Measurements from ENCODE around the gene DTX3.
"Not testable (repeated sequence)": the region's sequence is repeated elsewhere in the genome, so short reads cannot be mapped to it uniquely, and the experiment has no call there.

The DTX3 gene, protein sequence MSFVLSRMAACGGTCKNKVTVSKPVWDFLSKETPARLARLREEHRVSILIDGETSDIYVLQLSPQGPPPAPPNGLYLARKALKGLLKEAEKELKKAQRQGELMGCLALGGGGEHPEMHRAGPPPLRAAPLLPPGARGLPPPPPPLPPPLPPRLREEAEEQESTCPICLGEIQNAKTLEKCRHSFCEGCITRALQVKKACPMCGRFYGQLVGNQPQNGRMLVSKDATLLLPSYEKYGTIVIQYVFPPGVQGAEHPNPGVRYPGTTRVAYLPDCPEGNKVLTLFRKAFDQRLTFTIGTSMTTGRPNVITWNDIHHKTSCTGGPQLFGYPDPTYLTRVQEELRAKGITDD

DNA sequence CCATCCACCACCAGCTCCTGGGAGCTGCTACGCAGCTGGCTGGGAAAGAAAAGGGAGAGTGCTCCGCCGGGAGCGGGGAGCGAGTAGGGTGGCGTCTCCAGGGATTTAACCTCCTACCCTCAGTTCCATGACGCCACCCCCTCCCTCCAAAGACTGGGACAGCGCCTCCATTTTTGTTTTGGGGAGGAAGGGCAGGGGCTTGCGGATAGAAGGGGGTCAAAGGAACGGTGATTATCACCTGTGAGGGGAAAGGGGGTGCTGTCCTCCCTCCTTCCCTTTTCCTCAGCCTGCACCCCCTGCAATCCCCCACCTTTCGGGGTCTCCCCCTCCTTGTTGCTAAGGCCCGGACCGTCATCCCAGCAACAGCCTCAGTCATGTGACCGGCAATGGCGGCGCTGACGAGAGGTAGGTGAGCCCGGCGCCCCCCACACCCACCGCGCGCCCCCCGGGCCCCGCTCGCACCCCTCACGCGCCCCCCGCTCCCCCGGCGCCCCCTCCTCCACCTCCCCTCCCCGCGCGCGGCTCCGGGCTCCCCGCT lies at the start of gene DTX3:
DTX3 (plus strand) TSS at position 371 of the 538 bp plus-strand sequence. CDS start 1,694 bp downstream, outside the sequence.
- Mint-ChIP-seq H3K4me3 (peak within 1 kb of the TSS; percentile 85), H3K4me1 (peaks cover 28% of the 10 kb centered on the region), H3K36me3 (ENCODE audit: low read depth) (peaks cover 32% of the 10 kb centered on the region), H3K27me3 (ENCODE audit: low read depth, poor library complexity) (peaks cover 30% of the 10 kb centered on the region), H3K9me3 (no peaks in the 10 kb centered on the region), H3K27ac (peak within 1 kb of the TSS; percentile 40)
- TF ChIP-seq, protein P1, sequence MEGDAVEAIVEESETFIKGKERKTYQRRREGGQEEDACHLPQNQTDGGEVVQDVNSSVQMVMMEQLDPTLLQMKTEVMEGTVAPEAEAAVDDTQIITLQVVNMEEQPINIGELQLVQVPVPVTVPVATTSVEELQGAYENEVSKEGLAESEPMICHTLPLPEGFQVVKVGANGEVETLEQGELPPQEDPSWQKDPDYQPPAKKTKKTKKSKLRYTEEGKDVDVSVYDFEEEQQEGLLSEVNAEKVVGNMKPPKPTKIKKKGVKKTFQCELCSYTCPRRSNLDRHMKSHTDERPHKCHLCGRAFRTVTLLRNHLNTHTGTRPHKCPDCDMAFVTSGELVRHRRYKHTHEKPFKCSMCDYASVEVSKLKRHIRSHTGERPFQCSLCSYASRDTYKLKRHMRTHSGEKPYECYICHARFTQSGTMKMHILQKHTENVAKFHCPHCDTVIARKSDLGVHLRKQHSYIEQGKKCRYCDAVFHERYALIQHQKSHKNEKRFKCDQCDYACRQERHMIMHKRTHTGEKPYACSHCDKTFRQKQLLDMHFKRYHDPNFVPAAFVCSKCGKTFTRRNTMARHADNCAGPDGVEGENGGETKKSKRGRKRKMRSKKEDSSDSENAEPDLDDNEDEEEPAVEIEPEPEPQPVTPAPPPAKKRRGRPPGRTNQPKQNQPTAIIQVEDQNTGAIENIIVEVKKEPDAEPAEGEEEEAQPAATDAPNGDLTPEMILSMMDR (IDR thresholded peaks at IDR 0.05), result no peak
- DNase-seq, result no peak

DNA sequence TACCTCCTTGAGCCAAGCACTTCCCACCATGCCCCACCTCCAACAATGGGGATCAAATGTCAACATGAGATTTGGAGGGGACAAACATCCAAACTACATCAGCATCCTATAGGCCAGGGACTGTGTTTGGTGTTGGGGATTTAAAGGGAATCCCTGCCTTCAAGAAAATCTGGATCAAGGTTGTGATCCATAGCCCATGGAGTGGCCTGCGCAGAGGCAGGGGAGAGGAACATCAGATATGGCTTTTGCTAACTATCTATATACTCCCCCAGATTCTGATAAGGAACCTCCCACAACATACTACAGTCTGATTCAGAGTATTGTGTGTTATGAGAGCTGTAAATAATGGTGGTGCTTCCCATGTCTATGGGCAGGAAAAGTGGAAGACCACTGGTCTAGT lies 49.7 kb upstream of the DTX3 start:
- Mint-ChIP-seq H3K27me3 (ENCODE audit: low read depth, poor library complexity) (peaks cover 31% of the 10 kb centered on the region), H3K9me3 (no peaks in the 10 kb centered on the region), H3K27ac (no peak overlapping the region), H3K36me3 (ENCODE audit: low read depth) (no peaks in the 10 kb centered on the region), H3K4me3 (no peak overlapping the region), H3K4me1 (peaks cover 43% of the 10 kb centered on the region)
- TF ChIP-seq, protein P1 (IDR thresholded peaks at IDR 0.05), result no peak
- DNase-seq, result no peak

DNA sequence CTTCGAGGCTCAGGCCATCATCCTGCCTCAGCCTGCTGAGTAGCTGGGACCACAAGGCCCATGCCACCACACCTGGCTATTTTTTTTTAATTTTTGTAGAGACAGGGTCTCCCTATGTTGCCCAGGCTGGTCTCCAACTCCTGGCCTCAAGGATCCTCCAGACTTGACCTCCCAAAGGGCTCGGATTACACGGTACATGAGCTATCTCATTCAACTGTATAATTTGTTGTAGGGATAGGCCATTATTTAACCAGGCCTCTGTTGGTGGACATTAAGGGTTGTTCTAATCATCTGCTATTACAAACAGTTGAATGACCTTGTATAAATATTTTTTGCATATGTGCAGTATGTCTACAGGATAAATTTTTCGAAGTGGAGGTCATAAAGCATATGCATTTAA lies 45.8 kb upstream of the DTX3 start:
- no peak overlapping the region for H3K4me3 Mint-ChIP-seq
- no peak overlapping the region for H3K27ac Mint-ChIP-seq
- H3K27me3 Mint-ChIP-seq (ENCODE audit: low read depth, poor library complexity), result peaks cover 14% of the 10 kb centered on the region
- H3K9me3 Mint-ChIP-seq, result no peaks in the 10 kb centered on the region
- TF ChIP-seq, protein P1 (IDR thresholded peaks at IDR 0.05), result no peak
- no peak for DNase-seq
- peaks cover 8% of the 10 kb centered on the region for H3K4me1 Mint-ChIP-seq
- H3K36me3 Mint-ChIP-seq (ENCODE audit: low read depth), result no peaks in the 10 kb centered on the region

DNA sequence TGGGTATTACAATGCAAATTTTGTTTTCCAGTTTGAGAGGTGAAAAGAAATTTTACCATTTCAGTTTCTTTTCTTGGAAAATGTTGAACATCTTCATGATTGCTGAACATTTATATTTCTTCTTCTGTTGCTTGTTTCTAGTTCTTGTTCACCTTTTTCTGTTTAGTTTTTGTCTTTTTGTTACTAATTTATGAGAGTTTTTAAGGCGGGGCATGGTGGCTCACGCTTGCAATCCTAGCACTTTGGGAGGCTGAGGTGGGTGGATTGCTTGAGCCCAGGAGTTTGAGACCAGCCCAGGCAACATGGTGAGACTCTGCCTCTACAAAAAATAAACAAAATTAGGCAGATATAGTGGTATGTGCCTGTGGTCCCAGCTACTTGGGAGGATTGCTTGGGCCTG lies 44.1 kb upstream of the DTX3 start:
- no peaks in the 10 kb centered on the region for H3K4me1 Mint-ChIP-seq
- H3K36me3 Mint-ChIP-seq (ENCODE audit: low read depth), result no peaks in the 10 kb centered on the region
- no peak overlapping the region for H3K4me3 Mint-ChIP-seq
- H3K9me3 Mint-ChIP-seq, result no peaks in the 10 kb centered on the region
- DNase-seq, result no peak
- peaks cover 20% of the 10 kb centered on the region for H3K27me3 Mint-ChIP-seq (ENCODE audit: low read depth, poor library complexity)
- H3K27ac Mint-ChIP-seq, result no peak overlapping the region
- TF ChIP-seq, protein P1 (IDR thresholded peaks at IDR 0.05), result no peak

DNA sequence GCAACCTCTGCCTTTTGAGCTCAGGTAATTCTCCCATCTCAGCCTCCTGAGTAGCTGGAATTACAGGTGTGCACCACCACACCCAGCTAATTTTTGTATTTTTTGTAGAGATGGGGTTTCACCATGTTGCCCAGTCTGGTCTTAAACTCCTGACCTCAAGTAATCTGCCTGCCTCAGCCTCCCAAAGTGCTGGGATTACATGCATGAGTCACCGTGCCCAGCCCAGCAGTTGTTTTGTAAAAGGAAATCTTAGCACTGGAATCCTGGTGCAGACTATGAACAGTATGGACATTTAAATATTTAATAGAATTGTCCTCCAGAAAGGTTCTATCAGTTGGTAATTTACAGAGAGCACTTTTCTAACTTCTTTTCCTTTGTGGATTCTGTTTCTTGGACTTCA lies 43.5 kb upstream of the DTX3 start:
- H3K27me3 Mint-ChIP-seq (ENCODE audit: low read depth, poor library complexity), result peaks cover 20% of the 10 kb centered on the region
- H3K4me1 Mint-ChIP-seq; H3K4me3 Mint-ChIP-seq; H3K9me3 Mint-ChIP-seq; DNase-seq; H3K36me3 Mint-ChIP-seq (ENCODE audit: low read depth); H3K27ac Mint-ChIP-seq: not testable (repeated sequence)

DNA sequence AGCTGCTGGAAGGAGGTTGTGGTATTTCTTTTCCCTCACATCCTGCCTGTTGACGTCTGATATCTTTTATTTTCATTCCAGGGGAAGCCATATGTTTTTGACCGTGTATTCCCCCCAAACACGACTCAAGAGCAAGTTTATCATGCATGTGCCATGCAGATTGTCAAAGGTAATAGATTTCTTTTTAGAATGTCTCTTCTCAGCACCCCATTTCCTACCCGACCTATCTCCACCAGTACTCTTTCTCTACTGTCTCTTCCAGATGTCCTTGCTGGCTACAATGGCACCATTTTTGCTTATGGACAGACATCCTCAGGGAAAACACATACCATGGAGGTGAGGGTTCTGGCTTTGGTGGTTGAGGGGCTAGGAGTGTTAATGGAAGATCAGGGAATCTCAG lies 41.3 kb upstream of the DTX3 start:
- no peak overlapping the region for H3K4me3 Mint-ChIP-seq
- TF ChIP-seq, protein P1 (IDR thresholded peaks at IDR 0.05), result no peak
- no peaks in the 10 kb centered on the region for H3K4me1 Mint-ChIP-seq
- H3K36me3 Mint-ChIP-seq (ENCODE audit: low read depth), result no peaks in the 10 kb centered on the region
- H3K27me3 Mint-ChIP-seq (ENCODE audit: low read depth, poor library complexity), result peaks cover 22% of the 10 kb centered on the region
- no peak overlapping the region for H3K27ac Mint-ChIP-seq
- DNase-seq, result no peak
- H3K9me3 Mint-ChIP-seq, result no peaks in the 10 kb centered on the region

Data from nephron progenitor cell (in vitro differentiated cells).